Stimulated activated CD4-positive, alpha-beta T cell treated with anti-CD3 and anti-CD28 coated beads, Interleukin-12 subunit alpha, Interleukin-12 subunit beta, amount 100 ng/mL, for 48 hours (primary cell): Measurements from ENCODE around the gene RGS6.

Source experiments
- DNase-seq, 3 donors: peaks; one replicate each; pipeline ENCODE4 v3.0.0-alpha.2; 2020; ENCODE audit warnings: low read depth in 2 of 3, low spot score in 1 of 3

The RGS6 gene

GRCh38 chr14:72600551-72601330, 668.5 kb downstream of the RGS6 start:
- DNase-seq: no peak

- DNase-seq: no peak
Measured at GRCh38 chr14:72603639-72604038, 671.4 kb downstream of the RGS6 start.

- DNase-seq: no peak
Measured at GRCh38 chr14:72604133-72604532, 671.9 kb downstream of the RGS6 start.

GRCh38 chr14:72605096-72605920, 673.1 kb downstream of the RGS6 start:
- DNase-seq: no peak

- DNase-seq: no peak
Measured at GRCh38 chr14:72605921-72606220, 673.6 kb downstream of the RGS6 start.

- no peak for DNase-seq
Measured at GRCh38 chr14:72606879-72607278, 674.6 kb downstream of the RGS6 start.

GRCh38 chr14:72607386-72608130, 675.3 kb downstream of the RGS6 start:
- DNase-seq: no peak

- no peak for DNase-seq
Measured at GRCh38 chr14:72608391-72609204, 676.4 kb downstream of the RGS6 start.

GRCh38 chr14:72609205-72609916, 677.1 kb downstream of the RGS6 start:
- DNase-seq: no peak

GRCh38 chr14:72610096-72610830, 678.0 kb downstream of the RGS6 start:
- no peak for DNase-seq

- no peak for DNase-seq
Measured at GRCh38 chr14:72610831-72611200, 678.6 kb downstream of the RGS6 start.

- DNase-seq: no peak
Measured at GRCh38 chr14:72611506-72611905, 679.3 kb downstream of the RGS6 start.

- DNase-seq: no peak
Measured at GRCh38 chr14:72612041-72612440, 679.8 kb downstream of the RGS6 start.

GRCh38 chr14:72613231-72613974, 681.2 kb downstream of the RGS6 start:
- no peak for DNase-seq

GRCh38 chr14:72613975-72614319, 681.7 kb downstream of the RGS6 start:
- no peak for DNase-seq

GRCh38 chr14:72614365-72614764, 682.1 kb downstream of the RGS6 start:
- DNase-seq: no peak

GRCh38 chr14:72614891-72615415, 682.7 kb downstream of the RGS6 start:
- DNase-seq: no peak

- DNase-seq: no peak
Measured at GRCh38 chr14:72615451-72616121, 683.4 kb downstream of the RGS6 start.
